ENCODE measurements around the gene GALK1.

- TF ChIP-seq, protein P1, sequence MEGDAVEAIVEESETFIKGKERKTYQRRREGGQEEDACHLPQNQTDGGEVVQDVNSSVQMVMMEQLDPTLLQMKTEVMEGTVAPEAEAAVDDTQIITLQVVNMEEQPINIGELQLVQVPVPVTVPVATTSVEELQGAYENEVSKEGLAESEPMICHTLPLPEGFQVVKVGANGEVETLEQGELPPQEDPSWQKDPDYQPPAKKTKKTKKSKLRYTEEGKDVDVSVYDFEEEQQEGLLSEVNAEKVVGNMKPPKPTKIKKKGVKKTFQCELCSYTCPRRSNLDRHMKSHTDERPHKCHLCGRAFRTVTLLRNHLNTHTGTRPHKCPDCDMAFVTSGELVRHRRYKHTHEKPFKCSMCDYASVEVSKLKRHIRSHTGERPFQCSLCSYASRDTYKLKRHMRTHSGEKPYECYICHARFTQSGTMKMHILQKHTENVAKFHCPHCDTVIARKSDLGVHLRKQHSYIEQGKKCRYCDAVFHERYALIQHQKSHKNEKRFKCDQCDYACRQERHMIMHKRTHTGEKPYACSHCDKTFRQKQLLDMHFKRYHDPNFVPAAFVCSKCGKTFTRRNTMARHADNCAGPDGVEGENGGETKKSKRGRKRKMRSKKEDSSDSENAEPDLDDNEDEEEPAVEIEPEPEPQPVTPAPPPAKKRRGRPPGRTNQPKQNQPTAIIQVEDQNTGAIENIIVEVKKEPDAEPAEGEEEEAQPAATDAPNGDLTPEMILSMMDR (IDR thresholded peaks at IDR 0.05) = no peak
- TF ChIP-seq ZFX (IDR thresholded peaks at IDR 0.05; ENCODE audit: borderline replicate concordance) = no peak
Measured at GRCh38 chr17:75808905-75809621, 44.1 kb upstream of the GALK1 start.

Measured in 22Rv1 (cell line).